Neural cell (in vitro differentiated cells): ENCODE data around the gene TGFBR2. TPM values are rescaled to one million over a fixed set of nuclear protein-coding genes. Genes with fewer than 3 reads are reported as not detected.

Experiments used
- H2AFZ ChIP-seq: fragments of 200-600, 300-800 bp; sonication (generic), shearing (Covaris generic); 2 replicates; pipeline ENCODE4 v1.6.0; 2014; ENCODE audit warnings: low read depth, mild to moderate bottlenecking, antibody characterized with exemption, low read length, moderate library complexity
- H3F3A ChIP-seq: fragments of 200-600 bp; shearing (Covaris generic); 2 replicates; pipeline ENCODE4 v1.6.1; 2016; ENCODE audit warnings: mild to moderate bottlenecking, moderate library complexity, mixed read lengths, antibody characterized with exemption, low read length; ENCODE audit not compliant: insufficient read depth, poor library complexity, severe bottlenecking
- H3K27ac ChIP-seq: fragments of 200-600, 300-800 bp; sonication (generic), shearing (Covaris generic); 2 replicates; pipeline ENCODE4 v1.5.1; 2014; ENCODE audit warnings: mild to moderate bottlenecking, low read length, moderate library complexity
- H3K27me3 ChIP-seq: fragments of 300-800, 200-600 bp; sonication (generic), shearing (Covaris generic); 2 replicates; pipeline ENCODE4 v1.6.0; 2014; ENCODE audit warnings: mild to moderate bottlenecking, low read depth, low read length, moderate library complexity; ENCODE audit not compliant: insufficient read depth
- H3K36me3 ChIP-seq: fragments of 300-800, 200-600 bp; sonication (generic), shearing (Covaris generic); 2 replicates; pipeline ENCODE4 v1.5.1; 2014; ENCODE audit warnings: mild to moderate bottlenecking, antibody characterized with exemption, low read length, moderate library complexity; ENCODE audit not compliant: insufficient read depth
- H3K4me2 ChIP-seq: fragments of 300-800, 200-600 bp; sonication (generic), shearing (Covaris generic); 2 replicates; pipeline ENCODE4 v1.6.0; 2014; ENCODE audit warnings: mild to moderate bottlenecking, low read length
- H3K4me3 ChIP-seq: fragments of 300-800, 200-600 bp; sonication (generic), shearing (Covaris generic); 2 replicates; pipeline ENCODE4 v1.5.1; 2014; ENCODE audit warnings: mild to moderate bottlenecking, low read length, moderate library complexity
- H3K79me2 ChIP-seq: fragments of 200-600 bp; shearing (Covaris generic); replicated peaks from 2 replicates; pipeline ENCODE4 v1.6.0; 2014; ENCODE audit warnings: mild to moderate bottlenecking, low read length, moderate library complexity; ENCODE audit not compliant: insufficient read depth
- H3K9ac ChIP-seq: fragments of 300-800, 200-600 bp; sonication (generic), shearing (Covaris generic); 2 replicates; pipeline ENCODE4 v1.6.1; 2016; ENCODE audit warnings: mild to moderate bottlenecking, low read length, mixed read lengths
- H3K9me2 ChIP-seq: fragments of 200-600 bp; shearing (Covaris generic); 2 replicates; pipeline ENCODE4 v1.6.1; 2016; ENCODE audit warnings: mild to moderate bottlenecking, low read length, mixed read lengths; ENCODE audit not compliant: insufficient read depth
- H3K9me3 ChIP-seq: fragments of 200-600, 300-800 bp; sonication (generic), shearing (Covaris generic); 2 replicates; pipeline ENCODE4 v1.6.1; 2016; ENCODE audit warnings: mild to moderate bottlenecking, mixed run types, low read length, moderate library complexity, mixed read lengths
- H4K20me1 ChIP-seq: fragments of 200-600 bp; shearing (Covaris generic); 2 replicates; pipeline ENCODE4 v1.6.1; 2016; ENCODE audit warnings: mild to moderate bottlenecking, mixed run types; ENCODE audit not compliant: insufficient read depth
- CTCF ChIP-seq: fragments of 450-650 bp; IDR thresholded peaks from 2 replicates; pipeline ENCODE4 v1.5.1; 2014; ENCODE audit warnings: antibody characterized with exemption, mild to moderate bottlenecking, moderate library complexity; ENCODE audit not compliant: poor library complexity, severe bottlenecking
- EP300 ChIP-seq: fragments of 450-650 bp; conservative IDR thresholded peaks from 2 replicates; pipeline ENCODE4 v1.6.1; 2014; ENCODE audit warnings: antibody characterized with exemption, mild to moderate bottlenecking, moderate library complexity; ENCODE audit not compliant: poor library complexity, severe bottlenecking
- EZH2 ChIP-seq: fragments of 200-600, 300-800 bp; shearing (Covaris generic), sonication (generic); IDR thresholded peaks from 2 replicates; pipeline ENCODE4 v1.6.1; 2014; ENCODE audit warnings: antibody characterized with exemption, low read length, borderline replicate concordance, mild to moderate bottlenecking; ENCODE audit not compliant: insufficient read depth, poor library complexity, severe bottlenecking
- MXI1 ChIP-seq: fragments of 450-650 bp; conservative IDR thresholded peaks from 2 replicates; pipeline ENCODE4 v1.6.1; 2014; ENCODE audit warnings: antibody characterized with exemption, mild to moderate bottlenecking; ENCODE audit not compliant: poor library complexity, severe bottlenecking
- POLR2AphosphoS5 ChIP-seq: IDR thresholded peaks from 2 replicates; pipeline ENCODE4 v1.6.1; 2012
- RAD21 ChIP-seq: fragments of 450-650 bp; conservative IDR thresholded peaks from 2 replicates; pipeline ENCODE4 v1.6.1; 2014; ENCODE audit warnings: antibody characterized with exemption, mild to moderate bottlenecking, moderate library complexity
- SMC3 ChIP-seq: fragments of 450-650 bp; conservative IDR thresholded peaks from 2 replicates; pipeline ENCODE4 v1.6.1; 2014; ENCODE audit warnings: antibody characterized with exemption, mild to moderate bottlenecking, moderate library complexity; ENCODE audit not compliant: poor library complexity
- TAF1 ChIP-seq: IDR thresholded peaks from 2 replicates; pipeline ENCODE4 v1.6.1; 2012; ENCODE audit warnings: low read depth
- polyA plus RNA-seq: library from polyadenylated mRNA; depleted of rRNA; stranded (reverse); fragments of >200 nt; gene quantifications from 2 replicates; pipeline ENCODE4 v1.2.3, GENCODE V29; 2014
- TF ChIP-seq, protein P1 (sequence below): IDR thresholded peaks from 2 replicates; pipeline ENCODE4 v1.6.1; 2012; ENCODE audit warnings: borderline replicate concordance

The TGFBR2 gene
- polyA plus RNA-seq, 1 donor from 2014 or later: not detected

GRCh38 chr3:30661098-30661873 is 54.9 kb downstream of the TGFBR2 start:
- Histone ChIP-seq H3F3A (no peaks in the 10 kb centered on the region), H2AFZ (no peak overlapping the region), H3K36me3 (no peaks in the 10 kb centered on the region), H3K27me3 (peaks cover 7% of the 10 kb centered on the region), H3K79me2 (no peaks in the 10 kb centered on the region), H3K9me3 (no peaks in the 10 kb centered on the region), H3K9me2 (peaks cover 4% of the 10 kb centered on the region), H3K4me3 (no peak overlapping the region), H3K27ac (no peak overlapping the region), H3K9ac (no peak overlapping the region), H3K4me2 (no peak overlapping the region), H4K20me1 (no peaks in the 10 kb centered on the region)
- TF ChIP-seq EP300: no peak
- no peak for TF ChIP-seq CTCF
- TF ChIP-seq, protein P1, sequence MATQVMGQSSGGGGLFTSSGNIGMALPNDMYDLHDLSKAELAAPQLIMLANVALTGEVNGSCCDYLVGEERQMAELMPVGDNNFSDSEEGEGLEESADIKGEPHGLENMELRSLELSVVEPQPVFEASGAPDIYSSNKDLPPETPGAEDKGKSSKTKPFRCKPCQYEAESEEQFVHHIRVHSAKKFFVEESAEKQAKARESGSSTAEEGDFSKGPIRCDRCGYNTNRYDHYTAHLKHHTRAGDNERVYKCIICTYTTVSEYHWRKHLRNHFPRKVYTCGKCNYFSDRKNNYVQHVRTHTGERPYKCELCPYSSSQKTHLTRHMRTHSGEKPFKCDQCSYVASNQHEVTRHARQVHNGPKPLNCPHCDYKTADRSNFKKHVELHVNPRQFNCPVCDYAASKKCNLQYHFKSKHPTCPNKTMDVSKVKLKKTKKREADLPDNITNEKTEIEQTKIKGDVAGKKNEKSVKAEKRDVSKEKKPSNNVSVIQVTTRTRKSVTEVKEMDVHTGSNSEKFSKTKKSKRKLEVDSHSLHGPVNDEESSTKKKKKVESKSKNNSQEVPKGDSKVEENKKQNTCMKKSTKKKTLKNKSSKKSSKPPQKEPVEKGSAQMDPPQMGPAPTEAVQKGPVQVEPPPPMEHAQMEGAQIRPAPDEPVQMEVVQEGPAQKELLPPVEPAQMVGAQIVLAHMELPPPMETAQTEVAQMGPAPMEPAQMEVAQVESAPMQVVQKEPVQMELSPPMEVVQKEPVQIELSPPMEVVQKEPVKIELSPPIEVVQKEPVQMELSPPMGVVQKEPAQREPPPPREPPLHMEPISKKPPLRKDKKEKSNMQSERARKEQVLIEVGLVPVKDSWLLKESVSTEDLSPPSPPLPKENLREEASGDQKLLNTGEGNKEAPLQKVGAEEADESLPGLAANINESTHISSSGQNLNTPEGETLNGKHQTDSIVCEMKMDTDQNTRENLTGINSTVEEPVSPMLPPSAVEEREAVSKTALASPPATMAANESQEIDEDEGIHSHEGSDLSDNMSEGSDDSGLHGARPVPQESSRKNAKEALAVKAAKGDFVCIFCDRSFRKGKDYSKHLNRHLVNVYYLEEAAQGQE: no peak
- TF ChIP-seq POLR2AphosphoS5: no peak
- no peak for TF ChIP-seq RAD21
- no peak for TF ChIP-seq MXI1
- TF ChIP-seq TAF1: no peak
- no peak for TF ChIP-seq EZH2
- TF ChIP-seq SMC3: no peak

- peaks cover 4% of the 10 kb centered on the region for H3K9me2 ChIP-seq
- H3F3A ChIP-seq: no peaks in the 10 kb centered on the region
- H3K36me3 ChIP-seq: no peaks in the 10 kb centered on the region
- H3K79me2 ChIP-seq: no peaks in the 10 kb centered on the region
- no peaks in the 10 kb centered on the region for H4K20me1 ChIP-seq
- TF ChIP-seq POLR2AphosphoS5 (no peak), MXI1 (no peak), SMC3 (no peak), EZH2 (no peak), CTCF (no peak), RAD21 (no peak), TAF1 (no peak), EP300 (no peak)
- TF ChIP-seq, protein P1: no peak
- H3K27me3 ChIP-seq: peaks cover 7% of the 10 kb centered on the region
- H3K27ac ChIP-seq: no peak overlapping the region
- no peak overlapping the region for H3K4me3 ChIP-seq
- H3K4me2 ChIP-seq: no peak overlapping the region
- H3K9ac ChIP-seq: no peak overlapping the region
- no peaks in the 10 kb centered on the region for H3K9me3 ChIP-seq
- H2AFZ ChIP-seq: no peak overlapping the region
Measured at GRCh38 chr3:30662836-30663235, 56.4 kb downstream of the TGFBR2 start.
